Naive B cell (primary cell): Measurements from ENCODE around the gene NQO2. TPM values are rescaled to one million over a fixed set of nuclear protein-coding genes. Genes with fewer than 3 reads are reported as not detected.
A peak's percentile ranks its signal among the peaks of the same experiment; 100 is the strongest.
"Not testable (repeated sequence)": the region's sequence is repeated elsewhere in the genome, so short reads cannot be mapped to it uniquely, and the experiment has no call there.

Source experiments
- ATAC-seq, 2 donors: fragments of 150-1000 bp; cut with Tn5 transposase; 2 replicates each; pipeline ENCODE4 v1.10.0; 2021; ENCODE audit warnings: low read depth in 2 of 2, mild to moderate bottlenecking in 2 of 2, moderate library complexity in 2 of 2
- DNase-seq: peaks from one replicate; pipeline ENCODE4 v3.0.0; 2022
- H3K27ac Mint-ChIP-seq, 6 donors: one replicate each; pipeline ENCODE4 v1.8.0; 2020 to 2022; ENCODE audit warnings: mild to moderate bottlenecking in 6 of 6, mixed read lengths in 6 of 6, moderate library complexity in 5 of 6, inconsistent platforms in 2 of 6
- H3K27me3 Mint-ChIP-seq, 3 donors: one replicate each; pipeline ENCODE4 v1.8.0; 2021 to 2022; ENCODE audit warnings: mixed read lengths in 3 of 3, mild to moderate bottlenecking in 1 of 3
- H3K36me3 Mint-ChIP-seq, 2 donors: one replicate each; pipeline ENCODE4 v1.8.0; 2020 to 2022; ENCODE audit warnings: mixed read lengths in 2 of 2, inconsistent platforms in 1 of 2, mild to moderate bottlenecking in 1 of 2
- H3K4me1 Mint-ChIP-seq, 3 donors: one replicate each; pipeline ENCODE4 v1.8.0; 2020 to 2022; ENCODE audit warnings: mixed read lengths in 3 of 3, inconsistent platforms in 1 of 3, mild to moderate bottlenecking in 1 of 3, moderate library complexity in 1 of 3
- H3K4me3 Mint-ChIP-seq, 8 donors: one replicate each; pipeline ENCODE4 v1.8.0; 2020 to 2022; ENCODE audit warnings: mild to moderate bottlenecking in 8 of 8, mixed read lengths in 8 of 8, moderate library complexity in 8 of 8, inconsistent platforms in 2 of 8
- H3K9me3 Mint-ChIP-seq, 7 donors: one replicate each; pipeline ENCODE4 v1.8.0; 2020 to 2022; ENCODE audit warnings: mixed read lengths in 7 of 7, mild to moderate bottlenecking in 5 of 7, inconsistent platforms in 2 of 7, moderate library complexity in 1 of 7
- polyA plus RNA-seq, 6 donors: library from polyadenylated mRNA; unstranded; fragments of 300-500 nt; fragmentation: Illumina TruSeq; gene quantifications; one replicate each; pipeline ENCODE4 v1.2.3, GENCODE V29; 2021; ENCODE audit warnings: low read depth in 6 of 6

The NQO2 gene
- polyA plus RNA-seq, 6 donors from 2014 or later = 8.0 to 23.2 (median 14.3) TPM

- no peak for ATAC-seq
- no peaks in the 10 kb centered on the region for H3K4me1 Mint-ChIP-seq
- peaks cover 36 to 42% of the 10 kb centered on the region in 2 donors for H3K36me3 Mint-ChIP-seq
- peaks cover 5 to 36% (median 32%) of the 10 kb centered on the region in 7 donors for H3K9me3 Mint-ChIP-seq
- H3K27me3 Mint-ChIP-seq = no peaks in the 10 kb centered on the region
- H3K4me3 Mint-ChIP-seq = no peak overlapping the region
- DNase-seq = no peak
- no peak overlapping the region for H3K27ac Mint-ChIP-seq
Measured at GRCh38 chr6:3014675-3015066, 15.0 kb downstream of the NQO2 start.

GRCh38 chr6:3015144-3015543 is 15.4 kb downstream of the NQO2 start:
- Mint-ChIP-seq H3K27me3 (no peaks in the 10 kb centered on the region), H3K4me3 (no peak overlapping the region), H3K27ac (no peak overlapping the region), H3K36me3 (peaks cover 33 to 37% of the 10 kb centered on the region in 2 donors), H3K4me1 (no peaks in the 10 kb centered on the region), H3K9me3 (peaks cover 2 to 31% (median 28%) of the 10 kb centered on the region in 7 donors)
- DNase-seq (no peak), ATAC-seq (no peak)

DNA sequence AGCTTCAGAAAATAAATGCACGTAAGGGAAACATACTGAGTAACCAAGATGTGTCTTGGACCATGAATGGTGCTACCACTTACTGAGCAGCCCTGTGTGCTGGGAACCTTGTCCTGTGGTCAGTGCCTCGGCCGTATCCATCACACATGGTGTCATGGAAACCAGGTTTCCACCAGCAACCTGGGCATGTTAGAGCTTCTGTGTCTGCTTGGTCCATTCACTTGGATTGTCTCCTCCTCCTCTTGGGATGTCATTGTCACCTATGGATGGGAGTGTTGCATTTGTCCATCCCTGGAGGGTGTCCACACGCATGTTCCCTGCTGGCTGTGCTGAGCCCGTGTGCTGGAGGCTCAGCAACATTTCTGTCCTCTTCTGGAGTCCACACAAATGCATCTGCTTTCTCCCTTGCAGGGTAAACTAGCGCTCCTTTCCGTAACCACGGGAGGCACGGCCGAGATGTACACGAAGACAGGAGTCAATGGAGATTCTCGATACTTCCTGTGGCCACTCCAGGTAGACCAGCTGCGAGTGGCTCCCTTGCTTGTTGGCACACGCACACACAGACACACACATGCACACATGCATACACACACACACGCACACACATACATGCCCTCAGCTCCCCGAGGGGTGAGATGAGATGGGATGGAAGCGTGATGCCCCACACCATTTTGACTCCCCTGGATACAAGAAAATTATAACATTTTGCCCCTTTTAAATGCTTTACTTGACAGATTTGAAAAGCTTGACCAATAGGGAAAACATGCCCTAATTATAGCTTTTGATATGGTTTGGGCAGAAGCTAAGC is 17.0 kb downstream of the NQO2 start:
- Mint-ChIP-seq H3K36me3 (peaks cover 17 to 27% of the 10 kb centered on the region in 2 donors), H3K27ac (peak overlapping the region in 1 of 6 donors; percentile 47), H3K9me3 (peaks cover 0 to 17% (median 14%) of the 10 kb centered on the region in 7 donors), H3K4me1 (no peaks in the 10 kb centered on the region), H3K27me3 (no peaks in the 10 kb centered on the region), H3K4me3 (no peak overlapping the region)
- DNase-seq (no peak), ATAC-seq (no peak)

- H3K36me3 Mint-ChIP-seq = peaks cover 11 to 20% of the 10 kb centered on the region in 2 donors
- peaks cover 0 to 11% (median 8%) of the 10 kb centered on the region in 7 donors for H3K9me3 Mint-ChIP-seq
- DNase-seq = no peak
- H3K27ac Mint-ChIP-seq = peak overlapping the region in 1 of 6 donors; percentile 57
- no peaks in the 10 kb centered on the region for H3K27me3 Mint-ChIP-seq
- H3K4me3 Mint-ChIP-seq = no peak overlapping the region
- H3K4me1 Mint-ChIP-seq = no peaks in the 10 kb centered on the region
- ATAC-seq = no peak
Measured at GRCh38 chr6:3017304-3017703, 17.6 kb downstream of the NQO2 start.

GRCh38 chr6:3019065-3019464 is 19.4 kb downstream of the NQO2 start:
- Mint-ChIP-seq H3K27me3 (peaks cover 0 to 11% (median 5%) of the 10 kb centered on the region in 3 donors), H3K4me3 (no peak overlapping the region), H3K36me3 (peaks cover 1 to 13% of the 10 kb centered on the region in 2 donors), H3K4me1 (peaks cover 13 to 14% (median 14%) of the 10 kb centered on the region in 3 donors), H3K27ac (peak overlapping the region in 1 of 6 donors; percentile 20), H3K9me3 (no peaks in the 10 kb centered on the region)
- DNase-seq (no peak), ATAC-seq (no peak)

- DNase-seq = no peak
- Mint-ChIP-seq H3K27ac (peak overlapping the region in 3 of 6 donors; percentile 15 to 67 (median 20)), H3K36me3 (peaks cover 0 to 13% of the 10 kb centered on the region in 2 donors), H3K4me3 (no peak overlapping the region), H3K9me3 (no peaks in the 10 kb centered on the region), H3K4me1 (peaks cover 15 to 22% (median 22%) of the 10 kb centered on the region in 3 donors), H3K27me3 (peaks cover 0 to 11% (median 5%) of the 10 kb centered on the region in 3 donors)
- ATAC-seq = no peak
Measured at GRCh38 chr6:3019749-3020320, 20.1 kb downstream of the NQO2 start.

DNA sequence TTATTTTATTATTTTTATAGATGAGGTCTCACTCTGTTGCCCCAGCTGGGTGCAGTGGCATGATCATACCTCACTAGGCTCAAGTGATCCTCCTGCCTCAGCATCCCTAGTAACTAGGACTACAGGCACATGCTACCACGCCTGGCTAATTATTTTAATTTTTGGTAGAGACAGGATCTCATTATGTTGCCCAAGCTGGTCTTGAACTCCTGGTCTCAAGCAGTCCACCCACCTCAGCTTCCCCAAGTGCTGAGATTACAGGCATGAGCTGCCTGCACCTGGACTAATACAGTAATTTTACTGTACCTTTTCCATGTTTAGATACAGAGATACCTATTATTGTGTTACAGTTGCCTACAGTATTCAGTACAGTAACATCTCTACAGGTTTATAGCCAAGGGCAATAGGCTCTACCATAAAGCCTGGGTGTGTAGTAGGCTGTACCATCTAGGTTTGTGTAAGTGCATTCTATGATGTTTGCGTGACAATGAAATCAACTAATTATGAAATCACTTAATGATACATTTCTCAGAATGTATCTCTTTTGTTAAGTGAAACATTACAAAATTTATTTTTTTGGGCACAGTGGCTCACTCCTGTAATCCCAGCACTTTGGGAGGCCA is 21.4 kb downstream of the NQO2 start:
- not testable (repeated sequence) for DNase-seq, ATAC-seq, H3K36me3 Mint-ChIP-seq, H3K4me3 Mint-ChIP-seq, H3K27ac Mint-ChIP-seq, H3K9me3 Mint-ChIP-seq
- Mint-ChIP-seq H3K4me1 (peaks cover 21 to 31% (median 29%) of the 10 kb centered on the region in 3 donors), H3K27me3 (peaks cover 0 to 11% (median 5%) of the 10 kb centered on the region in 3 donors)

GRCh38 chr6:3022765-3023662 is 23.3 kb downstream of the NQO2 start:
- Mint-ChIP-seq H3K27me3 (peaks cover 0 to 11% (median 5%) of the 10 kb centered on the region in 3 donors), H3K27ac (peak overlapping the region in 4 of 6 donors; percentile 29 to 65 (median 50)), H3K4me3 (peak overlapping the region; percentile 72 to 95 (median 86)), H3K36me3 (peaks cover 0 to 4% of the 10 kb centered on the region in 2 donors), H3K9me3 (no peaks in the 10 kb centered on the region), H3K4me1 (peaks cover 34 to 46% (median 42%) of the 10 kb centered on the region in 3 donors)
- ATAC-seq = no peak
- no peak for DNase-seq

DNA sequence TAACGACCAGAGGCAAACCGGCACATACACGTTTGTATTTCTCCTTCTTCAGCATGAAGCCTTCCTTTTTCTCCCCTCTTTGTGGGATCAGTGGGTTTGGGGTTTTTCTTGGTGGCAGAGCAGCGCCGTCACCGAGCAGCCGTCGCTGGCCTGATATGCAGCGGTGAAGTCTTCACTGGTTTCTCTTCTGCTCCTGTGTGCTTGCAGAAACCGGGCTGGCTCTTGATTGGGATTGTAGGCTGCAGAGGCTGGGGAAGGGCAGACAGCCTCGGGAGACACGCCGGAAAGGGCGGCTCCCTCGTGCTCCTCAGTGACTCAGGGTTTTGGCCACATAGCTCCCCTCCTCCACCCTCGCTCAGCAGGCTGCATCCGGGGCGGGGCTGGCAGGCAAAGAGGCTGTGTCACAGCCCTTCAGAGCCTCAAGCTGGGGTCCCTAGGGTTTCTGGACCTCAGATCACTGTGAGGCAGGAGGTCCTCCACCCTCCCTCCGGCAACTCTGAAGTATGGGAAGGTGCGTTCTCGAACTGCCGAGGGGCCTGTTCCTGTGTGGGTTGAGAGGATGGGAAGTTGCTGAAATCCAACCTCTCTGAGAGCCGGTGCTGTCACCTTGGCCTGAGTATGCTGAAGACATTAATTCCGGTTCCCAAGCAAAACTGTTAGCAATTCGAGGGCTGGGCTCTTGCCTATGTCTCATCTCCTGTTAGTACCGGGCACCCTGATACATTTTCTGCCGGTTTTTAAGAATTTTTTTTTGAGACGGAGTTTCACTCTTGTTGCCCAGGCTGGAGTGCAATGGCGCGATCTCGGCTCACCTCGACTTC is 24.2 kb downstream of the NQO2 start:
- DNase-seq (peak; percentile 70), ATAC-seq (peak; percentile 62 to 71)
- H3K9me3 Mint-ChIP-seq = no peaks in the 10 kb centered on the region
- H3K27me3 Mint-ChIP-seq = peaks cover 0 to 11% (median 5%) of the 10 kb centered on the region in 3 donors
- H3K4me1 Mint-ChIP-seq = peaks cover 34 to 54% (median 42%) of the 10 kb centered on the region in 3 donors
- peak overlapping the region; percentile 72 to 95 (median 86) for H3K4me3 Mint-ChIP-seq
- peaks cover 0 to 4% of the 10 kb centered on the region in 2 donors for H3K36me3 Mint-ChIP-seq
- peak overlapping the region in 5 of 6 donors; percentile 29 to 65 (median 60) for H3K27ac Mint-ChIP-seq

GRCh38 chr6:3026791-3027626 is 27.3 kb downstream of the NQO2 start:
- Mint-ChIP-seq H3K36me3 (no peaks in the 10 kb centered on the region), H3K27me3 (peaks cover under 1 to 20% (median 18%) of the 10 kb centered on the region in 3 donors), H3K4me3 (peak overlapping the region; percentile 68 to 93 (median 87)), H3K4me1 (peaks cover 34 to 61% (median 42%) of the 10 kb centered on the region in 3 donors), H3K9me3 (no peaks in the 10 kb centered on the region), H3K27ac (peak overlapping the region; percentile 85 to 99 (median 96))
- DNase-seq (peak; percentile 88), ATAC-seq (peak; percentile 81 to 85)

- H3K27ac Mint-ChIP-seq = peak overlapping the region in 4 of 6 donors; percentile 24 to 53 (median 32)
- not testable (repeated sequence) for H3K9me3 Mint-ChIP-seq
Measured at GRCh38 chr6:3028156-3028555, 28.5 kb downstream of the NQO2 start.

More at GRCh38 chr6:3028156-3028555, 28.5 kb downstream of the NQO2 start:
- ATAC-seq, H3K4me3 Mint-ChIP-seq, DNase-seq, H3K36me3 Mint-ChIP-seq: not testable (repeated sequence)
- peaks cover 4 to 25% (median 13%) of the 10 kb centered on the region in 3 donors for H3K27me3 Mint-ChIP-seq
- H3K4me1 Mint-ChIP-seq = peaks cover 29 to 56% (median 37%) of the 10 kb centered on the region in 3 donors
